RWPE1 (cell line): ENCODE data around the gene SYNE1.

Experiments used
- CTCF ChIA-PET: fragments of 350-600 bp; sonication (Branson Sonifier 250); formaldehyde crosslinking; extraction: SDS; loops from one replicate; lab custom pipeline; 2021; lab: Yijun Ruan, JAX
- POLR2A ChIA-PET: fragments of 400-600 bp; formaldehyde crosslinking; extraction: SDS; loops from one replicate; lab custom pipeline; 2020; ENCODE audit warnings: antibody characterized with exemption; ENCODE audit not compliant: low non-redundant PET; lab: Yijun Ruan, JAX
- DNase-seq: peaks from one replicate; pipeline ENCODE4 v3.0.0; 2012; ENCODE audit warnings: low spot score
- H3K27ac ChIP-seq: fragments of 450-650 bp; 2 replicates; pipeline ENCODE4 v1.5.1; 2017
- TF ChIP-seq, protein P1 (sequence below): fragments of 450-650 bp; conservative IDR thresholded peaks from 2 replicates; pipeline ENCODE4 v1.5.1; 2017; ENCODE audit warnings: low read depth, mild to moderate bottlenecking

SYNE1 gene

GRCh38 chr6:152221806-152222628 is 415.1 kb downstream of the SYNE1 start:
- ChIA-PET CTCF (interaction anchor here (0.6 to 0.7 kb wide), 3 partner anchors 107 to 1331 kb away, joined by 3 read pairs; no protein-coding TSS in a partner anchor), POLR2A (no interaction called here)
- no peak overlapping the region for H3K27ac ChIP-seq
- TF ChIP-seq, protein P1, sequence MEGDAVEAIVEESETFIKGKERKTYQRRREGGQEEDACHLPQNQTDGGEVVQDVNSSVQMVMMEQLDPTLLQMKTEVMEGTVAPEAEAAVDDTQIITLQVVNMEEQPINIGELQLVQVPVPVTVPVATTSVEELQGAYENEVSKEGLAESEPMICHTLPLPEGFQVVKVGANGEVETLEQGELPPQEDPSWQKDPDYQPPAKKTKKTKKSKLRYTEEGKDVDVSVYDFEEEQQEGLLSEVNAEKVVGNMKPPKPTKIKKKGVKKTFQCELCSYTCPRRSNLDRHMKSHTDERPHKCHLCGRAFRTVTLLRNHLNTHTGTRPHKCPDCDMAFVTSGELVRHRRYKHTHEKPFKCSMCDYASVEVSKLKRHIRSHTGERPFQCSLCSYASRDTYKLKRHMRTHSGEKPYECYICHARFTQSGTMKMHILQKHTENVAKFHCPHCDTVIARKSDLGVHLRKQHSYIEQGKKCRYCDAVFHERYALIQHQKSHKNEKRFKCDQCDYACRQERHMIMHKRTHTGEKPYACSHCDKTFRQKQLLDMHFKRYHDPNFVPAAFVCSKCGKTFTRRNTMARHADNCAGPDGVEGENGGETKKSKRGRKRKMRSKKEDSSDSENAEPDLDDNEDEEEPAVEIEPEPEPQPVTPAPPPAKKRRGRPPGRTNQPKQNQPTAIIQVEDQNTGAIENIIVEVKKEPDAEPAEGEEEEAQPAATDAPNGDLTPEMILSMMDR, result no peak
- no peak for DNase-seq

- DNase-seq, result no peak
- POLR2A ChIA-PET, result no interaction called here
- no peak overlapping the region for H3K27ac ChIP-seq
- TF ChIP-seq, protein P1, result no peak
- CTCF ChIA-PET, result no interaction called here
These were observed 416.4 kb downstream of the SYNE1 start for GRCh38 chr6:152220786-152221185.

DNA sequence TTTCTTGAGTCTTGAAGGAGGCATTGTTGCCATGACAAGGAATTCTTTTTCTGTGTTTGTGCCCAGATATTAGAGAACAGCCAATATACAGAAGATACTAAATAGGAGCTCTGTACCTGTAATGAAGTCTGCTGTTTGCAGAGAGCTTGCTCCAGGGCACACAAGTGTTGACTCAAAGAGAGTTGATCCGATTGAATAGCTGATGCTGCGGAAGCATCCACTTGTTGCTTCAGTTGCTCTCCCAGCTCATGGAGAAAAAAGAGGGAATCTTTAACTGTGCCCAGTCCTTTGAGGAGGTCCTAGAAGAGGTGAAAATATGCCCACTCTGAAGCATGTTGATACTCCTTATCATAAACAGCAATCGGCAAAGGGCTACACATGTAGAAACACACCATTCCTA is 418.3 kb downstream of the SYNE1 start:
- no peak for DNase-seq
- ChIA-PET POLR2A (no interaction called here), CTCF (no interaction called here)

GRCh38 chr6:152212437-152212836 is 424.7 kb downstream of the SYNE1 start:
- ChIA-PET POLR2A (no interaction called here), CTCF (no interaction called here)
- TF ChIP-seq, protein P1, result no peak
- no peak overlapping the region for H3K27ac ChIP-seq
- DNase-seq, result no peak

More for the DNA sequence above, 418.3 kb downstream of the SYNE1 start:
- no peak overlapping the region for H3K27ac ChIP-seq
- TF ChIP-seq, protein P1, result no peak

- no peak overlapping the region for H3K27ac ChIP-seq
- ChIA-PET POLR2A (no interaction called here), CTCF (no interaction called here)
- DNase-seq, result no peak
- TF ChIP-seq, protein P1, result no peak
These were observed 428.0 kb downstream of the SYNE1 start for GRCh38 chr6:152209211-152209610.

DNA sequence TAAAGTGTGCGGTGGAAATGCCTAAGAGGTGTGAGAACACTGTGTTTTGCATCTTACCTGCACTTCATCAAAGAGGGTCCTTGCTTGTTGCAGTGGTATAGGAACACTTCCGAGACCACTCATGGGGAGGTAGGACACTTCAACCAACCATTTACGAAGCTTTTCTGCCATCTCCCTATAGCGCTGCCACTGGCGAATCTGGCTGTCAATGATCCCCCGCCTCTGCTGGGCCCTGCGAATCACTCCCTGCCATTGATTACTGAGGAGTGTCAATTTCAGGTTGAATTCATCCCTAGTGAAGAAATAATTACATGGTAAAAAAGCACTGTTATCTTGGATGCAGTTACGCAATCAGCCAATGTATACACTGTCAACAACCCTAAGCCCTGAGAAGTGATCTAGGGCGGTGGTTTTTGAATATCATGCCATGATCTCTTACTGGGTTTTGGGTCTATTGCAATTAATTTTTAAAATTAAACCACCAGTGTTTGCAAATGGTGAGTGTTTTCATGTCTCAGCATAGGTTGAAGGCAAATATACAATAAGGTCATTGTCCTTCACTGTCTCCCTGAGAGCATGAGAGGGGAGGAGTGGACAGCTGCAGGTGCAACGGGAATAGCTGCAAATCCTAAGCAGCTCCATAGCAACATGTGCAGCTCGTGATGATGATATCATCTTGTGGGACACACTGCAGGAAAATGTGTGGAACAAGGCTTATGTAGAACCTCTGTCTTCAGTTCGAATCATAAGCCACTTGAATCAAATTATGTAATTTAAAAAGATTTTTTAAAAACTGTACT is 429.0 kb downstream of the SYNE1 start:
- TF ChIP-seq, protein P1, result no peak
- no peak overlapping the region for H3K27ac ChIP-seq
- no peak for DNase-seq
- ChIA-PET POLR2A (no interaction called here), CTCF (no interaction called here)
